NCI-H345 treated with DMSO at 0.1 percent for 48 hours (cell line): ENCODE data around the gene TLCD1.
A peak's percentile ranks its signal among the peaks of the same experiment; 100 is the strongest.
"Not testable (repeated sequence)": the region's sequence is repeated elsewhere in the genome, so short reads cannot be mapped to it uniquely, and the experiment has no call there.

Experiments
- DNase-seq: peaks from one replicate; lab custom pipeline; 2025; ENCODE audit not compliant: unreplicated experiment; lab: John Stamatoyannopoulos, UW

Gene TLCD1

DNA sequence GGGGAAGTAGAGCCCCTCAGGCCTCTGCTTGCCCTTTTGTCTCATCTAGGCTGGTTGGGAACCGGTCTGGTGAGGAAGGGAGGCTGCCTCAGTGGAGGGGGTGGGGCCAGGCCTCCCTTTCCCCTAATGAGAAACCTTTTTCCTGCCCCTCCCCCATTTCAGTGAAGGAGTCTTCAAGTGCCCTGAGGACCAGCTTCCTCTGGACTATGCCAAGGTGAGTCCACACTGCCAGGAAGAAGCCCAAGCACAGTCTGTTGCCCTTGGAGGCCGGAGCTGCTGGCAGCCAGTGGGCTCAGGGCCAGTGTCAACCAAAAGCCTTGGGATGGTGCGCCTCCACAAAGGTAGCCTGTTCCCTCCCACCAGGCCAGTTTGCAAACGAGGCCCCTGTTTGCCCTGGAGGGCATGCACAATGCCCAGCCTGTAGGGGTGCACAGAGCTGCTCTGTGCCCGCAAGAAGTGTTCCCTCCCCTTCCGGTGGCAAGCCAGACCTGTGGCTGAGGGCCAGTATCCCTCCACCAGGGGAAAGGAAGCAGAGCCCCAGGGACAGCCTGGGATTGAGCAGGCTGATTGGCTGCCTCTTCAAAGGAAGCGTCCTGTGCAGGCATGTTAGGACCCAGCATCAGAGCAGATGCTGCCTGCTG, 21.1 kb upstream of the TLCD1 start:
- DNase-seq = no peak

DNA sequence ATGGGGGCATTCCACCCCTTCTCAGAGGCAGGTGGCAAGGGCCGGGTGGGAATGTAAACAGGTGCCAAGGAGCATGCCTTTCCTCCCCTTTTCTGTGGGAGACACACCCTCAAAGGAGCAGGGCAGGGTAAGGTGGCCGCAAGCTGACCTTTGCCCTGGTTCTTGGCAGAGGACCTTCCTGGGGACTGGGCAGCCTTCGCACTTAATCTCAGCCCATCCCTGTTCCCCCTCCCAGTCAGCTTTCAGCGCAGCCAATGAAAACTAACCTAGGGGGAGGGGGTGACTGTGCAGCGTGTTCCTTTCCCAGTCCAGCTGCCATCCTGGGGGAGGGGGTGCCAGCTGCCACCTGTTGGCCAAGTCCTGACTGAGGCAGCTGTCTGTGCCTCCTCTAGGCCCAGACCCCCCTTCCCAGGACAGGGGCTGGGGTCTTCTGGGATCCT, 20.6 kb upstream of the TLCD1 start:
- DNase-seq = no peak

DNA sequence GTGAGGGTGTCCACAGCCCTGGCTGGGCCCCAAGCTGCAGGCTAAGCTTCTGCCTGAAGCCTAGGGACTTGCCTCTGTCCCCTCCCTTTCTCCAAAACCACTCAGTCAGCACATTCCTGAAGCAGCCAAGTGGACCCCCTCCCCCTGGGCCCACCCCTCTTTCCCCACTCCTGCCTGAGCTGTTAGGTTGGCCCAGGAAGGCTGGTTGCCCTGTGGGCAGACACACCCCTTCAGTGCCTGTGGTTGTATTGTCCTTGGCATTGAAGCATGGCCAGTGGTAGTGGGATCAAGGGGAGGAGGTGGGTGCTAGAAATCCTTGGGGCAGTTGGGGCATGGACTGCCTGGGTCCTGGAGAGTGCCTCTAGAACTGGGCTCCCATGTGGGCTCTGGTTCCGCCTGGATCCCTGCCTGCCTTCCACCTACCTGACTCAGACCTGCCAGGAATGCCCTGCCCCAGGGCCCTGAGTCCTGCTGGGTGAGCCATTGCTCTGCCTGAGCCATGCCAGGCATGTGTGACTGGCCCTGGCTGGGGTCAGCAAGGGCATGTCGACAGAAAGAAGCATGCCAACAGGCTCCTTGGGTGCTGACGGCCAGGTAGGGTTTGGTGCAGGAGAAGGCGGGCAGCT, 19.9 kb upstream of the TLCD1 start:
- no peak for DNase-seq

DNA sequence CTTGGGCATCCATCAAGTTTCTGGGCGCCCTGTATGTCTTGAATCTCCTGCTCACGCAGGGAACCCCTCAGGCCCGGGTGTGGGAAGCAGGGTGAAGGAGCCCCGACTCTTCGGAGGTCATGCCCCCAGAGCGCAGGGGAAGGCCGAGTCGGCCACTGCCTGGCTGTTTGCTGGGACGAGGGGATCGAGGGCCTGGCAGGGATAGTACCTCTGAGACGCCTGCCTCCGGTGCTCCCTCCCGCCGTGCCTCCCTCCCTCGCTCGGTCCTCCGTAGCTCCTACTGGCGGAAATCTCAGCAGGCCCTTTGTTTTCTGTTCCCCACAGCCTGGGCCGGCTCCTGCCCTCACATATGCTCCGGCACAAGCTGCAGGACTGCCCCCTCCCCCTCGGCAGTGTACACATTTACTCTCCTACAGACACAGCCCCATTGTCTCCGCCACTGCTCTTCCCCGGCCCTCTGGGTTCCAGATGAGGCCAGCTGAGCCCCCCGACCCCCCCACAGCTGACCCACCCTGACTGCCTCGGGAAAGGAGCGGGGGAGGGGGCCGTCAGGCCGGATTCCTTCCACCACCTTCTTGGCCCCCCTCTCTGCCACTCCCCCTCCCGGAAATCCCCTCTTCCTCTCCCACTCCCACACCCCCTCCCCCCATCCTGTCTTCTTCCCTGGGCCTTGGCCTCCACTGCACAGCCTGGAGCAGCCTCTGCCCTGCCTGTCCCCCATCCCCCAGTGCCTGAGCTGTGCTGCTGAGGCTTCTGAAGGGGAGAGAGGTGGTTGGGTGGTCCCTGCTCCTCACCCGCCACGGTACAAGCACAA, 19.1 kb upstream of the TLCD1 start:
- DNase-seq = peak; percentile 6

DNA sequence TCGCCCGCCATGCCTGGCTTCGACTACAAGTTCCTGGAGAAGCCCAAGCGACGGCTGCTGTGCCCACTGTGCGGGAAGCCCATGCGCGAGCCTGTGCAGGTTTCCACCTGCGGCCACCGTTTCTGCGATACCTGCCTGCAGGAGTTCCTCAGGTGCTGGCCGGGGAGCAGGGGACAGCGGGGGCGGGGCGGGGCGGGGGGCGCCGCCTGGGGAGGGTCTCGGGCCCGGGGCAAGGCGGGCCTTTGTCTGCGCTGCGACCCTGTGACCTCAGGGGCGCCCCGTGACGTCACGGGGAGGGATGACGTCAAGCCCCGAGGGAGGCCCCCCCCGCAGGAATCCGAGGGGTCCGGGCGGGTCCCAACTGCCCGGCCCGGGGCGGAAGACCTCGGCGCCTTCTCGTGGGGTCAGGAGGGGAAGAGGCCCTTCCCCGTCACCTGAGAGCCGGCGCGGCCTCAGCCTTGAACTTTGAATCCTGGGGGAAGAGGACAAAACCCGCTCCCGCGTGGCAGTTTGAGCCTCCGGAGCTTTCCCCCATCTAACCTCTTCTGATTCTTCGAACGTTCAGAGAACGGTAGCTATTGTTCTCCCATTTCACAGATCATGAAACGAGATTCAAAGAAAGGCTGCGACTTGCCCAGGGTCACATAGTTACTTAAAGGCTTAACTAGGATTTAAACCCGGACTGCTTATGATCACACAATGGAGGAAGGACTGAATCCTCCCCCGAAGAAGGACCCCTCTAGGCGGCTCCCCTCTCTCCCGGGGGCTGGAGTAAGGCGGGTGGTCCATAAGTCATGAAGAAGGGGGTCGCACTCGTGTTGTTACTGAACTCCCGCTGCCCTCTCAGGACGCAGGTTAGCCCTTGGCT, 18.3 kb upstream of the TLCD1 start:
- peak; percentile 20 for DNase-seq

DNA sequence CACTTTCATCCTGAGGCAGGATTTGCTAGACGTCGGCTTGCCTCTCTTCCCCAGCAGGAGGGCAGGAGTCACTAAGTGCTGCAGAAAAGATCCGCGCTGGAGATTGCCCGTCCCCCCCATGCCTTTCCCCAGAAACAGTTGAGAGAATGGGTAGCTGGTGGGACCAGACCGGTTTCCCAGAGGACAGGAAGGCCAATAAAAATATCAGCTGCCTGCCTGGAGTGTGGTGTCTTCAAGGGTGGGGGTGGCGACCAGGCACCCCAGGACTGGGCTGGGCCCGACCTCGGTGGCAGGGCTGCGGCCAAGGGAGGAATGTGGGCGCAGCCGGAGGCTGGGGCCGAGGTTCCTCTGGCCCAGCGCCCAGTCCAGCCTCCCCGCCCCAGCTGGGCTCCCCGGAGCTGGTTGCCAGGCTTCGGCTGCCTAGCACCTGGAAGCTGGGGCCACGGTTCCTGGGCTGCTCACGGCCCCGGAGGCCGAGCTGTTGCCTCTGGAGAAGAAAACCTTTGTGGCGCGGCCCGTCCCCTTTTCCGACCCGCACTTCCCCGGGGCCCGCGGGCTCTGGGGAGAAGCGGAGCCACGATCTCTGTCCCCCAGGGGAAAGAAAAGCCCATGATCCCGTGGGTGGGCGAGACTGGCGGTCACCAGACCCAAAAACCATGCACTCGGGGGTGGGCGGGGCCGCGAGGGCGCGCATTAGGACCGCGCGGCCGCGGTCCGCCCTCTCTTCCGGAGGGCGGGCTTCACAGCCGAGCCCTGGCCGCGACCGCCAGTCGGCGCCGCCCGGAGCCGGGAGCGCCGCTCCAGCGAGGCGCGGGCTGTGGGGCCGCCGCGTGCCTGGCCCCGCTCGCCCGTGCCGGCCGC, 17.4 kb upstream of the TLCD1 start, which contains the start of gene TRAF4:
TRAF4 (plus strand) TSS at position 769 of the 861 bp plus-strand sequence. CDS start 102 bp downstream, outside the sequence.
- DNase-seq = peak; percentile 91

DNA sequence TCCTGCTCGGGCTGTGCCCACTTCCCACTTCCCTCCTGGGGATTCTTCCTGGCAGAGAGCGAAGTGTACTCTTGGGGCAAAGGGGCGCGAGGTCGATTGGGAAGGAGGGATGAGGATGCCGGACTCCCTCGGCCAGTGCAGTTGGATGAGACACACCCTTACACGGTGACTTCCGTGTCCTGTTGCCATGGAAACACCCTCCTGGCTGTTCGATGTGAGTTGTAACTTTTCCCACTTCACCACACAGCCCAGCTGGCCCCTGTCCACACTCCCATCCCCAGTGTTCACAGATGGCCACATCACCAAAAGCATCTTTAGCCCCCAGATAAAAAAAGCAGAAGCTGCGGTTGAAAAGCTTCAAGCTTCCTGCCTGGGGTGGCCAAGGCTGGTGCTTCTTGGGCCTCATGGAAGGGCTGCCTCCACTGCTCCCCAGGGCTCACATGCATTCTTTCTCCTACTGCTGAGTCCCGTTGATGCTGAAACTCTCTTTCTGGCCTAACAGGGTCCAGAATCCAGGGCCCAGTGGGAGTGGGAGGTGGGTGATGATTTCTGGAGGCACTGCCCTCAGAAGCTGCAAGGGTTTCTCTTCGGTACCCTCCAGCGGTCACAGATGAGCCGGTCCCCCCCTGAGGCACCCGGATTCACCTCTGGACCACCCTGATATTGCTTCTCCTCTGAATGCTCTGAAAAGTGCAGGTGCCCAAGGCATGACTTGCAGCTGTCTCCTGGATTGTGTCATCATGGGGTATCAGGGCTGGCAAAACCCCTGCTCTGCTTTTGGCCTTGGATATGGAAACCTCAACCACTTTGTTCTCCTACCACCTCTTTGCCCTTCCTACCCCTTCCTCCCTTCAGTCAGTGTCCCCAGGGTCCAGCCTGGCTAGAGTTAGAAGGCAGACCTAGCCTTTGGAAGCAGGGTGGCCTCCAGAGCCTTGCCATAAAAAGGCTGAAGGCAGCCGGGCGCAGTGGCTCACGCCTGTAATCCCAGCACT, 15.6 kb upstream of the TLCD1 start:
- no peak for DNase-seq

DNA sequence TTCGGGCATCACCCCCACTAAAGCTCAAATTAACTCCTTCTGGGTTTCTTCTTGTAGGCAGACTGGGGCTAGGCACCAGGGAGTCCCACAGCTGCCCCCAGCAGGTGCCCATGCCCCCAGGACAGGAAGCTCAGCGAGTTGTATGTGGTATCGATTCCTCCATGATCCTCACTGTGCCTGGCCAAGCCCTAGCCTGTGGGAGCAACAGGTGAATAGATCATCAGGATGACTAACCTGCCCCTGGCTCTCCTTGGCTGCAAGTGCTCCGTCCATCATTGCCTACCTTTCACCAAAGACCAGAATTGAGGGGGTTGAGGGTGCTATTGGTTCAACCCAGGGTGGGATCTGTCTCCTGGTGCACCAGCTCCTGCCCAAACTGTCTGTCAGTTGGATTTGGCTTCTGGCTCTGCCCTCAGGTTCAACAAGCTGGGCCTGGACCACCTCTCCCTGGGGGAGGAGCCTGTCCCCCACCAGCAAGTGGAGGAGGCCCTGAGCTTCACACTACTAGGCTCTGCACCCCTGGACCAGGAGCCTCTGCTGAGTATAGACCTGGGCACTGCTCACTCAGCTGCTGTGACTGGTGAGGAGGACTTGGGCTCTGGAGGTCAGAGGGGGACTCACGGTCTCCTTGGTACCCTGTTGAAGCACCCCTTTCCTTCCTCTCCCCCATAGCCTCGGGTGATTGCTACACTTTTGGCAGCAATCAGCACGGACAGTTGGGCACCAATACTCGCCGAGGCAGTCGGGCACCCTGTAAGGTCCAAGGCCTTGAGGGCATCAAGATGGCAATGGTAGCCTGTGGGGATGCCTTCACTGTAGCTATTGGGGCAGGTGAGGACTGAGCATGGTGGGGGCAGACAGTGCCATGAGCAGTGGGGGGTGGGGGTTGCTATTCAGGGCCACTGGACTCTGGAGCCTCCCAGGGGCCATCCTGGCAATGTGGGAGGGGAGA, 14.6 kb upstream of the TLCD1 start:
- DNase-seq = no peak

DNA sequence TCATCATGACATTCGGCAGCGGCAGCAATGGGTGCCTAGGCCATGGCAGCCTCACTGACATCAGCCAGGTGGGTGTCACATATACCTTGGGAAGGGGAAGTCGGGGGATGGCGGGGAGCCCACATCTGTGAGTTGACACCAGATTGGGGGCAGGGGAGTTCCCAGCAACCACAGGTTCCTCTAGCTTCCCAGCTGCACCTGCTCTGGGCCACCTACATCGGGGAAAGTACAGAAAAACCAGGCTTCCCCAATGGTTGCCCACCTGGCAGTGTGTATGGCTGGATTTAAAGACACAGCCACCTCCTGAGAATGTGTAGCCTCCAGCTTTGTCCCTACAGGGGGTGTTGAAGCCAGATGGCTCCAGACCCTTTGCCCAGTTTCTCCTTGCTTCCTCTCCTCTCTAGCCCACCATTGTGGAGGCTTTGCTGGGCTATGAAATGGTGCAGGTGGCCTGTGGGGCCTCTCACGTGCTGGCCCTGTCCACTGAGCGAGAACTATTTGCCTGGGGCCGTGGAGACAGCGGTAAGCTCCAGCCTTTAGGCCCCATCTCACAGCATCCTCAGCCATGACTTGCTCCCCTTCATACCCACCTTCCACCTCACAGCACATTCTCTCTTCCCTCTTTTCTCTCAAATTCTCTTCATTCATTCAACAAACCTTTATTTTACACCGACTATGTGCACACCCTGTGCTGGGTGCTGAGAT, 12.8 kb upstream of the TLCD1 start:
- DNase-seq = no peak

DNA sequence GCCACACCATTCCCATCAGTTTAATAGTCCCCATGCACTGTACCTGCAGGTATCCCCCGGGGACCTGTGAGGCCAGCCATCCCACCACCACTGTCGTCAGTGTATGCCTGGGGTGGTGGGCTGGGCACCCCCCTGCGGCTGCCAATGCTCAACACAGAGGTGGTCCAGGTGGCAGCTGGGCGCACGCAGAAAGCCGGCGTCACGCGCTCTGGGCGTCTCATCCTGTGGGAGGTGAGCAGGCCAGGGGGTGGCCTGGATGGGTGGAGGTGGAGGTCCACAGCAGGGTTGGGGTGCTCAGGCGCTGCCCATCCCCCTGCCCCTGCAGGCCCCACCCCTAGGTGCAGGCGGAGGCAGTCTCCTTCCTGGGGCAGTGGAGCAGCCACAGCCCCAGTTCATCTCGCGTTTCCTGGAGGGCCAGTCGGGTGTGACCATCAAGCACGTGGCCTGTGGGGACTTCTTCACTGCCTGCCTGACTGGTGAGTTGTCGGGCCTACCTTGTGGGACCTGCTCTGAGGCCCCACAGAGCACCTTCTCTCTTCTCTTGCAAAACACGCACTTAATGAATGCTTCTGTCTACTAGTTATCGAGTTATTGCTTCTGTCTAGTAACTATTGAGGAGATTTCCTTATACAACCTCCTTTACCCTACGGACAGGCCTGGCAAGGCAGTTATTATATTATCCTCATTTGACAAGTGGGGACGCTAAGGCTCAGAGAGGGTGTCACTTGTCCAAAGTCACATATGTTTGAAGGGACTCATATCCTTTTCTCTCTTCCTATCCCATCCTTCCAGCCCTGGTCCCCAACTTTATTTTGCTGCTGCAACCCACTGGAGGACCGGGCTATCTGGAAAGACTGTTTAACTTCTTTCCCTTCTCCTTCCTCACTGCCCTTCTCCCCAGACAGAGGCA, 12.0 kb upstream of the TLCD1 start:
- no peak for DNase-seq

DNA sequence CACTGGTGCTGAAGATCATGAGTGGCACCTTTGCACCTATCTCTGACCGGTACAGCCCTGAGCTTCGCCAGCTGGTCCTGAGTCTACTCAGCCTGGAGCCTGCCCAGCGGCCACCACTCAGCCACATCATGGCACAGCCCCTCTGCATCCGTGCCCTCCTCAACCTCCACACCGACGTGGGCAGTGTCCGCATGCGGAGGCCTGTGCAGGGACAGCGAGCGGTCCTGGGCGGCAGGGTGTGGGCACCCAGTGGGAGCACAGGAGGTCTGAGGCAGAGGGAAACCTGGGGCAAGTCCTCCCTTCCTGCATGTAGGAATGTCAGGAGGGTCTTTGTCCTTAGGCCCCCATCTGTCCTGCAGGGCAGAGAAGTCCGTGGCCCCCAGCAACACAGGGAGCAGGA, 11.3 kb upstream of the TLCD1 start:
- no peak for DNase-seq

DNA sequence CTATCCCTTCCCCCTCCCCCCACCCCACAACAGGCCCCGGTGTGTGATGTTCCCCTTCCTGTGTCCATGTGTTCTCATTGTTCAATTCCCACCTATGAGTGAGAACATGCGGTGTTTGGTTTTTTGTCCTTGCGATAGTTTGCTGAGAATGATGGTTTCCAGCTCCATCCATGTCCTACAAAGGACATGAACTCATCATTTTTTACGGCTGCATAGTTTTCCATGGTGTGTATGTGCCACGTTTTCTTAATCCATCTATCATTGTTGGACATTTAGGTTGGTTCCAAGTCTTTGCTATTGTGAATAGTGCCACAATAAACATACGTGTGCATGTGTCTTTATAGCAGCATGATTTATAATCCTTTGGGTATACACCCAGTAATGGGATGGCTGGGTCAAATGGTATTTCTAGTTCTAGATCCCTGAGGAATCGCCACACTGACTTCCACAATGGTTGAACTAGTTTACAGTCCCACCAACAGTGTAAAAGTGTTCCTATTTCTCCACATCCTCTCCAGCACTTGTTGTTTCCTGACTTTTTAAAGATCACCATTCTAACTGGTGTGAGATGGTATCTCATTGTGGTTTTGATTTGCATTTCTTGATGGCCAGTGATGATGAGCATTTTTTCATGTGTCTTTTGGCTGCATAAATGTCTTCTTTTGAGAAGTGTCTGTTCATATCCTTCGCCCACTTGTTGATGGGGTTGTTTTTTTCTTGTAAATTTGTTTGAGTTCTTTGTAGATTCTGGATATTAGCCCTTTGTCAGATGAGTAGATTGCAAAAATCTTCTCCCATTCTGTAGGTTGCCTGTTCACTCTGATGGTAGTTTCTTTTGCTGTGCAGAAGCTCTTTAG, 10.1 kb upstream of the TLCD1 start:
- not testable (repeated sequence) for DNase-seq

DNA sequence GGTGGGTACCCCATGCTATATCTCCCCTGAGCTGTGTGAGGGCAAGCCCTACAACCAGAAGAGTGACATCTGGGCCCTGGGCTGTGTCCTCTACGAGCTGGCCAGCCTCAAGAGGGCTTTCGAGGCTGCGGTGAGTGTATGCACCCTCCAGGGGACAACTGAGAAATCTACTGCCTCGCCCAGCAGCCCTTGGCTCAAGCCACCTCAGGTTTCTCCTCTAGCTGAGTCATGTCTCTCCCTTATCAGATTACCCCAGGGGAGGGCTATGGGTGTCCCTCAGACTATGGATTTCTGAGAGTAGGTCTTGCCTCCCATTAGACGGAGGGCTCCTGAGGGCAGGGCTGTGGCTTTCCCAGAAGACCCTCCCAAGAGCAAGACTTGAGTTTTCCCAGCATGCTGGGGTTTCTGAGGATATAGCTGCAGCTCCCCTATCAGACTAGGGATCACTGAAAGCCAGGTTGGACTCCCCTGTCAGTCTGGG, 9.2 kb upstream of the TLCD1 start:
- DNase-seq = no peak

DNA sequence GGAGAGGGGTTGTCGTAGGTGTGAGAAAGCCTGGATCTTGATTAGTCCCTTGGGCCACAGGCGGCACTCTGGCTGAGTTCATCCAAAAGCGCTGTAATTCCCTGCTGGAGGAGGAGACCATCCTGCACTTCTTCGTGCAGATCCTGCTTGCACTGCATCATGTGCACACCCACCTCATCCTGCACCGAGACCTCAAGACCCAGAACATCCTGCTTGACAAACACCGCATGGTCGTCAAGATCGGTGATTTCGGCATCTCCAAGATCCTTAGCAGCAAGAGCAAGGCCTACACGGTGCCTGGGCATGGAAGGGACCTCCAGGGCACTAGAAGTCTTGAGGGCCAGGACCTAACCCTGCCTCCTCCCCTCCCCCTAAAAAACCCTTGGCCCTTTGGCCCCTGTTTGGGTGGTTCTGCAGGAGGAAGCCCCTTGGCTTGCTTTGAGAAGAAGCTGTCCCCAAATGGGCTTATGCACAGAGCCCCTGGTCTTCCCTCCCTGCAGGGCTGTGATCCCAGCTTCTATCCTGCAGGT, 8.7 kb upstream of the TLCD1 start:
- no peak for DNase-seq

DNA sequence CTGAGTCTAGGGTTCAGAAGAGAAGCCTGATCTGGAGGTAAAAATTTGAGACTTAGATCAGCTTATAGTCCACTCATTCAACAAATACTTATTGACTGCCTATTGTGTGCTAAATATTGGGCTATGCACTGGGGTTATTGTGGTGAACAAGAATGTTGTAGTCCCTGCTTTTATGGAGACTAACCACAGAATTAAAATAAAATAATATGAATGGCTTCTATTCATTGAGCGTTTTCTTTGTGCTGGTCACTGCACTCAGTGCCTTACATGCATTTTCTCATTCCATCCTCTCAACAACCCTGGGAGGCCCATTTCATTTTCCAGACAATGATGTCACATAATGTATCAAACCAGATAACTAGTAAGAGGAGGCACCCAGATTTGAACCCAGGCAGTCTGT, 7.3 kb upstream of the TLCD1 start:
- no peak for DNase-seq
